GM23338 (cell line): ENCODE results near the gene EML1.

ENCODE experiments used
- CREB1 ChIP-seq: fragments of 250-450 bp; sonication (Bioruptor Pico); IDR thresholded peaks from 2 replicates; pipeline ENCODE4 v1.5.0; 2020; ENCODE audit warnings: low read depth, mild to moderate bottlenecking, moderate library complexity
- ETS1 ChIP-seq: IDR thresholded peaks from 2 replicates; pipeline ENCODE4 v1.6.1; 2016; ENCODE audit warnings: antibody characterized with exemption
- EZH2 ChIP-seq: fragments of 200-600 bp; sonication (generic); IDR thresholded peaks from one replicate; pipeline ENCODE4 v1.8.0; 2017; ENCODE audit warnings: antibody characterized with exemption, mild to moderate bottlenecking, low read depth; ENCODE audit not compliant: unreplicated experiment
- EZH2phosphoT487 ChIP-seq: fragments of 200-600 bp; sonication (generic); IDR thresholded peaks from one replicate; pipeline ENCODE4 v1.8.1; 2018; ENCODE audit warnings: antibody characterized with exemption; ENCODE audit not compliant: unreplicated experiment
- POLR2AphosphoS5 ChIP-seq: IDR thresholded peaks from 2 replicates; pipeline ENCODE4 v1.6.1; 2016; ENCODE audit warnings: antibody characterized with exemption, low read depth
- STAT1 ChIP-seq: IDR thresholded peaks from one replicate; pipeline ENCODE4 v1.6.1; 2016; ENCODE audit warnings: antibody characterized with exemption; ENCODE audit not compliant: unreplicated experiment
- ZNF114 ChIP-seq: fragments of 250-450 bp; sonication (Bioruptor Pico); IDR thresholded peaks from 2 replicates; pipeline ENCODE4 v1.5.0; 2020; ENCODE audit warnings: mild to moderate bottlenecking, moderate library complexity
- ZNF331 ChIP-seq: fragments of 250-450 bp; sonication (Bioruptor Pico); IDR thresholded peaks from 2 replicates; pipeline ENCODE4 v1.5.0; 2020; ENCODE audit warnings: low read depth, mild to moderate bottlenecking, moderate library complexity
- TF ChIP-seq, protein P1 (sequence below), 2 experiments: fragments of 200-600 bp in 1 of 2; sonication (generic) in 1 of 2; conservative IDR thresholded peaks; 2 replicates each; pipeline versions ENCODE4 v1.5.1 to v1.6.1; 2016 to 2017; ENCODE audit warnings: antibody characterized with exemption in 2 of 2, low read depth in 2 of 2, mild to moderate bottlenecking in 2 of 2, moderate library complexity in 1 of 2
- TF ChIP-seq, protein P2 (sequence below): IDR thresholded peaks from one replicate; pipeline ENCODE4 v1.6.1; 2018; ENCODE audit warnings: antibody characterized with exemption; ENCODE audit not compliant: unreplicated experiment

DNA sequence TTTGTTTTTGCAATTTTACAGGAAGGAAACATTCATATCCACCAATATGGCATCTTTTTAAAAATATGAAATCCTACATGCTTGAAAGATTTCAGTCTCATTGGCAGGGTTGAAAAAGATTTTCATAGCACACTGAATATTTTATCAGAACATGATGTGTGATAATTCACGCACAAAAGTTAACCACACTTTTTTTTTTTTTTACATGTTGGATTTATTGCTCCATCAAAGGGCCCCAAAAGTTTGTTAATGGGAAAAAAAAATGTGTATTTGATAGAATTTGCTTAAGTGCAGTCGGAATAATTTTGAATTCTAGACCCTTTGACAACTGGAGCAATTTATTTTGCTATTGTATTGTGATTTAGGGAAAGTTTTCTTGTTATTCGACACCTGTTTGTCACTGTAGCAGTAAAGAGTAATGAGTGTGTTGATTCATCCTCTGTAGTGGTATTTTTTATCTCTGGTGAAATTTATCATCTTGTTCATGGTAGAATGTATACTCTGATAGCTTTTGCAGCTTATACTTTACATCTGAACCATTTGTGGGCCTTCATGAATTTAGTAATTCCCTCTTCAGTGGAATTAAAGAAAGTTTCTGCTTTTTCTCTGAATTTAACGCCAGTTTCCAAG is 1.1 kb downstream of the EML1 start:
- TF ChIP-seq, protein P1, sequence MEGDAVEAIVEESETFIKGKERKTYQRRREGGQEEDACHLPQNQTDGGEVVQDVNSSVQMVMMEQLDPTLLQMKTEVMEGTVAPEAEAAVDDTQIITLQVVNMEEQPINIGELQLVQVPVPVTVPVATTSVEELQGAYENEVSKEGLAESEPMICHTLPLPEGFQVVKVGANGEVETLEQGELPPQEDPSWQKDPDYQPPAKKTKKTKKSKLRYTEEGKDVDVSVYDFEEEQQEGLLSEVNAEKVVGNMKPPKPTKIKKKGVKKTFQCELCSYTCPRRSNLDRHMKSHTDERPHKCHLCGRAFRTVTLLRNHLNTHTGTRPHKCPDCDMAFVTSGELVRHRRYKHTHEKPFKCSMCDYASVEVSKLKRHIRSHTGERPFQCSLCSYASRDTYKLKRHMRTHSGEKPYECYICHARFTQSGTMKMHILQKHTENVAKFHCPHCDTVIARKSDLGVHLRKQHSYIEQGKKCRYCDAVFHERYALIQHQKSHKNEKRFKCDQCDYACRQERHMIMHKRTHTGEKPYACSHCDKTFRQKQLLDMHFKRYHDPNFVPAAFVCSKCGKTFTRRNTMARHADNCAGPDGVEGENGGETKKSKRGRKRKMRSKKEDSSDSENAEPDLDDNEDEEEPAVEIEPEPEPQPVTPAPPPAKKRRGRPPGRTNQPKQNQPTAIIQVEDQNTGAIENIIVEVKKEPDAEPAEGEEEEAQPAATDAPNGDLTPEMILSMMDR (conservative IDR thresholded peaks at IDR 0.05; ENCODE audit: low read depth in 2 of 2): no peak
- TF ChIP-seq EZH2 (no peak), CREB1 (CRISPR knock-in tag) (no peak), POLR2AphosphoS5 (no peak), ZNF114 (CRISPR knock-in tag) (no peak), STAT1 (no peak), ETS1 (no peak), EZH2phosphoT487 (no peak), ZNF331 (CRISPR knock-in tag) (no peak)
- TF ChIP-seq, protein P2, sequence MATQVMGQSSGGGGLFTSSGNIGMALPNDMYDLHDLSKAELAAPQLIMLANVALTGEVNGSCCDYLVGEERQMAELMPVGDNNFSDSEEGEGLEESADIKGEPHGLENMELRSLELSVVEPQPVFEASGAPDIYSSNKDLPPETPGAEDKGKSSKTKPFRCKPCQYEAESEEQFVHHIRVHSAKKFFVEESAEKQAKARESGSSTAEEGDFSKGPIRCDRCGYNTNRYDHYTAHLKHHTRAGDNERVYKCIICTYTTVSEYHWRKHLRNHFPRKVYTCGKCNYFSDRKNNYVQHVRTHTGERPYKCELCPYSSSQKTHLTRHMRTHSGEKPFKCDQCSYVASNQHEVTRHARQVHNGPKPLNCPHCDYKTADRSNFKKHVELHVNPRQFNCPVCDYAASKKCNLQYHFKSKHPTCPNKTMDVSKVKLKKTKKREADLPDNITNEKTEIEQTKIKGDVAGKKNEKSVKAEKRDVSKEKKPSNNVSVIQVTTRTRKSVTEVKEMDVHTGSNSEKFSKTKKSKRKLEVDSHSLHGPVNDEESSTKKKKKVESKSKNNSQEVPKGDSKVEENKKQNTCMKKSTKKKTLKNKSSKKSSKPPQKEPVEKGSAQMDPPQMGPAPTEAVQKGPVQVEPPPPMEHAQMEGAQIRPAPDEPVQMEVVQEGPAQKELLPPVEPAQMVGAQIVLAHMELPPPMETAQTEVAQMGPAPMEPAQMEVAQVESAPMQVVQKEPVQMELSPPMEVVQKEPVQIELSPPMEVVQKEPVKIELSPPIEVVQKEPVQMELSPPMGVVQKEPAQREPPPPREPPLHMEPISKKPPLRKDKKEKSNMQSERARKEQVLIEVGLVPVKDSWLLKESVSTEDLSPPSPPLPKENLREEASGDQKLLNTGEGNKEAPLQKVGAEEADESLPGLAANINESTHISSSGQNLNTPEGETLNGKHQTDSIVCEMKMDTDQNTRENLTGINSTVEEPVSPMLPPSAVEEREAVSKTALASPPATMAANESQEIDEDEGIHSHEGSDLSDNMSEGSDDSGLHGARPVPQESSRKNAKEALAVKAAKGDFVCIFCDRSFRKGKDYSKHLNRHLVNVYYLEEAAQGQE: no peak
